Neural cell (in vitro differentiated cells): ENCODE measurements around the gene DLG2. TPM values are rescaled to one million over a fixed set of nuclear protein-coding genes. Genes with fewer than 3 reads are reported as not detected.

ENCODE experiments used
- H2AFZ ChIP-seq: fragments of 200-600, 300-800 bp; sonication (generic), shearing (Covaris generic); 2 replicates; pipeline ENCODE4 v1.6.0; 2014; ENCODE audit warnings: low read depth, mild to moderate bottlenecking, antibody characterized with exemption, low read length, moderate library complexity
- H3F3A ChIP-seq: fragments of 200-600 bp; shearing (Covaris generic); 2 replicates; pipeline ENCODE4 v1.6.1; 2016; ENCODE audit warnings: mild to moderate bottlenecking, moderate library complexity, mixed read lengths, antibody characterized with exemption, low read length; ENCODE audit not compliant: insufficient read depth, poor library complexity, severe bottlenecking
- H3K27ac ChIP-seq: fragments of 200-600, 300-800 bp; sonication (generic), shearing (Covaris generic); 2 replicates; pipeline ENCODE4 v1.5.1; 2014; ENCODE audit warnings: mild to moderate bottlenecking, low read length, moderate library complexity
- H3K27me3 ChIP-seq: fragments of 300-800, 200-600 bp; sonication (generic), shearing (Covaris generic); 2 replicates; pipeline ENCODE4 v1.6.0; 2014; ENCODE audit warnings: mild to moderate bottlenecking, low read depth, low read length, moderate library complexity; ENCODE audit not compliant: insufficient read depth
- H3K36me3 ChIP-seq: fragments of 300-800, 200-600 bp; sonication (generic), shearing (Covaris generic); 2 replicates; pipeline ENCODE4 v1.5.1; 2014; ENCODE audit warnings: mild to moderate bottlenecking, antibody characterized with exemption, low read length, moderate library complexity; ENCODE audit not compliant: insufficient read depth
- H3K4me2 ChIP-seq: fragments of 300-800, 200-600 bp; sonication (generic), shearing (Covaris generic); 2 replicates; pipeline ENCODE4 v1.6.0; 2014; ENCODE audit warnings: mild to moderate bottlenecking, low read length
- H3K4me3 ChIP-seq: fragments of 300-800, 200-600 bp; sonication (generic), shearing (Covaris generic); 2 replicates; pipeline ENCODE4 v1.5.1; 2014; ENCODE audit warnings: mild to moderate bottlenecking, low read length, moderate library complexity
- H3K79me2 ChIP-seq: fragments of 200-600 bp; shearing (Covaris generic); replicated peaks from 2 replicates; pipeline ENCODE4 v1.6.0; 2014; ENCODE audit warnings: mild to moderate bottlenecking, low read length, moderate library complexity; ENCODE audit not compliant: insufficient read depth
- H3K9ac ChIP-seq: fragments of 300-800, 200-600 bp; sonication (generic), shearing (Covaris generic); 2 replicates; pipeline ENCODE4 v1.6.1; 2016; ENCODE audit warnings: mild to moderate bottlenecking, low read length, mixed read lengths
- H3K9me2 ChIP-seq: fragments of 200-600 bp; shearing (Covaris generic); 2 replicates; pipeline ENCODE4 v1.6.1; 2016; ENCODE audit warnings: mild to moderate bottlenecking, low read length, mixed read lengths; ENCODE audit not compliant: insufficient read depth
- H3K9me3 ChIP-seq: fragments of 200-600, 300-800 bp; sonication (generic), shearing (Covaris generic); 2 replicates; pipeline ENCODE4 v1.6.1; 2016; ENCODE audit warnings: mild to moderate bottlenecking, mixed run types, low read length, moderate library complexity, mixed read lengths
- H4K20me1 ChIP-seq: fragments of 200-600 bp; shearing (Covaris generic); 2 replicates; pipeline ENCODE4 v1.6.1; 2016; ENCODE audit warnings: mild to moderate bottlenecking, mixed run types; ENCODE audit not compliant: insufficient read depth
- CTCF ChIP-seq: fragments of 450-650 bp; IDR thresholded peaks from 2 replicates; pipeline ENCODE4 v1.5.1; 2014; ENCODE audit warnings: antibody characterized with exemption, mild to moderate bottlenecking, moderate library complexity; ENCODE audit not compliant: poor library complexity, severe bottlenecking
- EP300 ChIP-seq: fragments of 450-650 bp; conservative IDR thresholded peaks from 2 replicates; pipeline ENCODE4 v1.6.1; 2014; ENCODE audit warnings: antibody characterized with exemption, mild to moderate bottlenecking, moderate library complexity; ENCODE audit not compliant: poor library complexity, severe bottlenecking
- EZH2 ChIP-seq: fragments of 200-600, 300-800 bp; shearing (Covaris generic), sonication (generic); IDR thresholded peaks from 2 replicates; pipeline ENCODE4 v1.6.1; 2014; ENCODE audit warnings: antibody characterized with exemption, low read length, borderline replicate concordance, mild to moderate bottlenecking; ENCODE audit not compliant: insufficient read depth, poor library complexity, severe bottlenecking
- MXI1 ChIP-seq: fragments of 450-650 bp; conservative IDR thresholded peaks from 2 replicates; pipeline ENCODE4 v1.6.1; 2014; ENCODE audit warnings: antibody characterized with exemption, mild to moderate bottlenecking; ENCODE audit not compliant: poor library complexity, severe bottlenecking
- POLR2AphosphoS5 ChIP-seq: IDR thresholded peaks from 2 replicates; pipeline ENCODE4 v1.6.1; 2012
- RAD21 ChIP-seq: fragments of 450-650 bp; conservative IDR thresholded peaks from 2 replicates; pipeline ENCODE4 v1.6.1; 2014; ENCODE audit warnings: antibody characterized with exemption, mild to moderate bottlenecking, moderate library complexity
- SMC3 ChIP-seq: fragments of 450-650 bp; conservative IDR thresholded peaks from 2 replicates; pipeline ENCODE4 v1.6.1; 2014; ENCODE audit warnings: antibody characterized with exemption, mild to moderate bottlenecking, moderate library complexity; ENCODE audit not compliant: poor library complexity
- TAF1 ChIP-seq: IDR thresholded peaks from 2 replicates; pipeline ENCODE4 v1.6.1; 2012; ENCODE audit warnings: low read depth
- polyA plus RNA-seq: library from polyadenylated mRNA; depleted of rRNA; stranded (reverse); fragments of >200 nt; gene quantifications from 2 replicates; pipeline ENCODE4 v1.2.3, GENCODE V29; 2014
- TF ChIP-seq, protein P1 (sequence below): IDR thresholded peaks from 2 replicates; pipeline ENCODE4 v1.6.1; 2012; ENCODE audit warnings: borderline replicate concordance

The DLG2 gene
- polyA plus RNA-seq, 1 donor from 2014 or later: 179 TPM

GRCh38 chr11:84899740-84900139 is 727.4 kb downstream of the DLG2 start:
- Histone ChIP-seq H3K4me2 (no peak overlapping the region), H3F3A (no peaks in the 10 kb centered on the region), H2AFZ (no peak overlapping the region), H3K27me3 (no peaks in the 10 kb centered on the region), H3K79me2 (no peaks in the 10 kb centered on the region), H3K27ac (no peak overlapping the region), H3K4me3 (no peak overlapping the region), H3K9ac (no peak overlapping the region), H3K36me3 (no peaks in the 10 kb centered on the region), H3K9me3 (no peaks in the 10 kb centered on the region), H3K9me2 (no peaks in the 10 kb centered on the region), H4K20me1 (no peaks in the 10 kb centered on the region)
- TF ChIP-seq MXI1 (no peak), SMC3 (no peak), CTCF (no peak), TAF1 (no peak), POLR2AphosphoS5 (no peak), RAD21 (no peak), EP300 (no peak), EZH2 (no peak)
- TF ChIP-seq, protein P1, sequence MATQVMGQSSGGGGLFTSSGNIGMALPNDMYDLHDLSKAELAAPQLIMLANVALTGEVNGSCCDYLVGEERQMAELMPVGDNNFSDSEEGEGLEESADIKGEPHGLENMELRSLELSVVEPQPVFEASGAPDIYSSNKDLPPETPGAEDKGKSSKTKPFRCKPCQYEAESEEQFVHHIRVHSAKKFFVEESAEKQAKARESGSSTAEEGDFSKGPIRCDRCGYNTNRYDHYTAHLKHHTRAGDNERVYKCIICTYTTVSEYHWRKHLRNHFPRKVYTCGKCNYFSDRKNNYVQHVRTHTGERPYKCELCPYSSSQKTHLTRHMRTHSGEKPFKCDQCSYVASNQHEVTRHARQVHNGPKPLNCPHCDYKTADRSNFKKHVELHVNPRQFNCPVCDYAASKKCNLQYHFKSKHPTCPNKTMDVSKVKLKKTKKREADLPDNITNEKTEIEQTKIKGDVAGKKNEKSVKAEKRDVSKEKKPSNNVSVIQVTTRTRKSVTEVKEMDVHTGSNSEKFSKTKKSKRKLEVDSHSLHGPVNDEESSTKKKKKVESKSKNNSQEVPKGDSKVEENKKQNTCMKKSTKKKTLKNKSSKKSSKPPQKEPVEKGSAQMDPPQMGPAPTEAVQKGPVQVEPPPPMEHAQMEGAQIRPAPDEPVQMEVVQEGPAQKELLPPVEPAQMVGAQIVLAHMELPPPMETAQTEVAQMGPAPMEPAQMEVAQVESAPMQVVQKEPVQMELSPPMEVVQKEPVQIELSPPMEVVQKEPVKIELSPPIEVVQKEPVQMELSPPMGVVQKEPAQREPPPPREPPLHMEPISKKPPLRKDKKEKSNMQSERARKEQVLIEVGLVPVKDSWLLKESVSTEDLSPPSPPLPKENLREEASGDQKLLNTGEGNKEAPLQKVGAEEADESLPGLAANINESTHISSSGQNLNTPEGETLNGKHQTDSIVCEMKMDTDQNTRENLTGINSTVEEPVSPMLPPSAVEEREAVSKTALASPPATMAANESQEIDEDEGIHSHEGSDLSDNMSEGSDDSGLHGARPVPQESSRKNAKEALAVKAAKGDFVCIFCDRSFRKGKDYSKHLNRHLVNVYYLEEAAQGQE: no peak

- H3K4me2 ChIP-seq: no peak overlapping the region
- TF ChIP-seq RAD21: no peak
- TF ChIP-seq CTCF: no peak
- no peak for TF ChIP-seq TAF1
- no peak for TF ChIP-seq SMC3
- TF ChIP-seq, protein P1: no peak
- TF ChIP-seq EP300: no peak
- TF ChIP-seq EZH2: no peak
- TF ChIP-seq MXI1: no peak
- no peaks in the 10 kb centered on the region for H3K9me2 ChIP-seq
- H3F3A ChIP-seq: no peaks in the 10 kb centered on the region
- H3K27ac ChIP-seq: no peak overlapping the region
- no peak overlapping the region for H3K4me3 ChIP-seq
- no peaks in the 10 kb centered on the region for H3K36me3 ChIP-seq
- no peak overlapping the region for H2AFZ ChIP-seq
- no peaks in the 10 kb centered on the region for H3K79me2 ChIP-seq
- no peaks in the 10 kb centered on the region for H3K9me3 ChIP-seq
- no peak overlapping the region for H3K9ac ChIP-seq
- no peaks in the 10 kb centered on the region for H4K20me1 ChIP-seq
- no peaks in the 10 kb centered on the region for H3K27me3 ChIP-seq
These were observed 728.0 kb downstream of the DLG2 start for GRCh38 chr11:84899134-84899533.
